Panc1 (cell line): Measurements from ENCODE around the gene ALDOA. TPM values are rescaled to one million over a fixed set of nuclear protein-coding genes. Genes with fewer than 3 reads are reported as not detected.
A peak's percentile ranks its signal among the peaks of the same experiment; 100 is the strongest.

Source experiments
- ATAC-seq: fragments of 200-7000 bp; cut with Tn5 transposase; 2 replicates; pipeline ENCODE4 v1.9.1; 2020; ENCODE audit warnings: mild to moderate bottlenecking, moderate library complexity
- BruUV-seq: library from RNA; stranded (reverse); fragments of 400-500 nt; replicated peaks from 2 replicates; lab custom pipeline; 2021; lab: Mats Ljungman, UMichigan
- CTCF ChIA-PET: fragments of 300-600 bp; sonication (Branson Sonifier 250); formaldehyde crosslinking; loops from one replicate; lab custom pipeline; 2022; ENCODE audit warnings: antibody characterized with exemption; lab: Charles Lee
- POLR2A ChIA-PET: fragments of 300-600 bp; sonication (Branson Sonifier 250); formaldehyde crosslinking; loops from one replicate; lab custom pipeline; 2022; ENCODE audit warnings: antibody characterized with exemption; lab: Charles Lee
- DNase-seq: peaks from one replicate; pipeline ENCODE4 v3.0.0-alpha.2; 2010; ENCODE audit warnings: low read depth, low spot score
- H3K27ac ChIP-seq: 2 replicates; pipeline ENCODE4 v1.5.1; 2011; ENCODE audit warnings: mild to moderate bottlenecking, low read length, inconsistent platforms
- H3K27me3 ChIP-seq: fragments of 200-500 bp; sonication (Bioruptor generic); 2 replicates; pipeline ENCODE4 v1.6.0; 2014; ENCODE audit warnings: low read length, inconsistent platforms; ENCODE audit not compliant: control insufficient read depth, insufficient read depth
- H3K36me3 ChIP-seq: fragments of 200-500 bp; sonication (Bioruptor generic); 2 replicates; pipeline ENCODE4 v1.5.1; 2014; ENCODE audit warnings: inconsistent platforms, mild to moderate bottlenecking, low read length, moderate library complexity; ENCODE audit not compliant: control insufficient read depth, insufficient read depth
- H3K4me1 ChIP-seq: 2 replicates; pipeline ENCODE4 v1.5.1; 2011; ENCODE audit warnings: inconsistent platforms, mild to moderate bottlenecking, low read length, moderate library complexity; ENCODE audit not compliant: control insufficient read depth, insufficient read depth
- H3K4me3 ChIP-seq, 2 experiments: 2 replicates each; pipeline ENCODE4 v1.5.1; 2011 to 2012; ENCODE audit warnings: low read depth in 2 of 2, low read length in 2 of 2, mild to moderate bottlenecking in 2 of 2, inconsistent platforms in 1 of 2, moderate library complexity in 1 of 2
- H3K9me3 ChIP-seq: fragments of 200-500 bp; sonication (Bioruptor generic); 2 replicates; pipeline ENCODE4 v1.5.1; 2014; ENCODE audit warnings: low read depth, mild to moderate bottlenecking, inconsistent platforms, low read length, moderate library complexity; ENCODE audit not compliant: control insufficient read depth, insufficient read depth
- CTCF ChIP-seq: fragments of 450-650 bp; IDR thresholded peaks from 2 replicates; pipeline ENCODE4 v1.5.1; 2017; ENCODE audit warnings: mild to moderate bottlenecking
- POLR2AphosphoS5 ChIP-seq: IDR thresholded peaks from 2 replicates; pipeline ENCODE4 v1.6.1; 2012; ENCODE audit warnings: mild to moderate bottlenecking, low read depth, low read length, moderate library complexity
- SIN3A ChIP-seq: IDR thresholded peaks from 2 replicates; pipeline ENCODE4 v1.6.1; 2012; ENCODE audit warnings: low read depth, mild to moderate bottlenecking, low read length, moderate library complexity, borderline replicate concordance; ENCODE audit not compliant: insufficient read depth
- TCF7L2 ChIP-seq: IDR thresholded peaks from 2 replicates; pipeline ENCODE4 v1.6.1; 2011; ENCODE audit warnings: mild to moderate bottlenecking, low read depth, low read length, inconsistent platforms
- in situ Hi-C: cut with HindIII; loops from 2 replicates; pipeline ENCODE4 v1.10.0; 2016; ENCODE audit warnings: low sequenced_read_pairs, low pct_unique_long_range_greater_than_20kb
- intact Hi-C: fragments of 100-400 bp; cut with micrococcal nuclease; formaldehyde crosslinking; loops from one replicate; pipeline ENCODE4 v1.10.0; 2022; ENCODE audit not compliant: unreplicated experiment
- total RNA-seq: library from RNA; stranded (reverse); gene quantifications from one replicate; pipeline ENCODE4 v1.2.1, GENCODE V29; 2021; ENCODE audit not compliant: unreplicated experiment
- TF ChIP-seq, protein P1 (sequence below), 2 experiments: IDR thresholded peaks; 2 replicates each; pipeline ENCODE4 v1.6.1; 2011 to 2012; ENCODE audit warnings: low read depth in 2 of 2, control low read depth in 1 of 2, low read length in 1 of 2, mild to moderate bottlenecking in 1 of 2, moderate library complexity in 1 of 2; ENCODE audit not compliant: insufficient read depth in 1 of 2

ALDOA gene
- total RNA-seq, 1 experiment from 2014 or later, result 2,516 TPM

DNA sequence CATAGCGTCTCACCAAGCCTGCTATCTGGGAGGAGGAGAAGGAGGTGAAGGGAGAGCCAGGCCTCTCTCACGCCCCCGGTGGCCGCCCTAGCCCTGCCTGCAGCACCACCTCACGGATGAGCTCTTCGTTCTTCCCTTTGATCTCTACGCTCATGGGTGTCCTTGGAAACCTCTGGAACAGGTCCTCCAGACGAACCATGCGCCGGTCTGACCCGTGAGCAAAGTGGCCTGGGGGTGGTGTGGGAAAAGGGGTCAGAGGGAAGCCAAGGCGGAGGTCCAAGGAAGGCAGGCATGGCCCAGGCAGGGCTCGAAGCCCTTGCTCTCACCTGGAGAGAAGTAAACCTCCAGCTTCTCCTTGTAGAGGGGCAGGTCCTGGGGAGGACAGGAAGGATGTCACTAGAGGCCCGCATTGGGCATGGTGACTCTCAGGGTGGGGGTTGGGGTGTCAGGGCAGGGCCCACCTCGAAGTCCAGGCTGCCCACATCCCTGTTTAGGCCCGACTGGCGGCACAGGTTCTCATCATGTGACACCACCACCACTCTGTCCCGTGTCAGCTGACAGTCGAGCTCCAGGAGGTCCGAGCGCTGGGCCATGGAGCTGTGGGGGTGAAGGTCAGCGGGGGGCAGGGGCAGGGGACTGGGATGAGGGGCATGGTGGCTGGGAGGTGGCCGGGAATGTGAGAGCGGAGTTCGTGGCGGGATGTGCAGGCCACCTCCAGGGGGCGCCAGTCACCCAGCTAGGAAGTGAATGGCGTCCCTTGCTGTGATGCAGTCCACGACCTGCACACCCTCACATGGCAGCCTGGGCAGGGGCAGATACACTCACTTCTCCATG lies 46.9 kb downstream of the ALDOA start:
- Histone ChIP-seq H3K27ac (no peak overlapping the region), H3K9me3 (no peaks in the 10 kb centered on the region), H3K27me3 (no peaks in the 10 kb centered on the region), H3K36me3 (no peaks in the 10 kb centered on the region), H3K4me1 (no peaks in the 10 kb centered on the region), H3K4me3 (no peak overlapping the region)
- DNase-seq (no peak), ATAC-seq (peak; percentile 88)
- intact Hi-C loops (no loop called here), in situ Hi-C loops (no loop called here)
- TF ChIP-seq POLR2AphosphoS5 (no peak), CTCF (peak; percentile 96)
- POLR2A ChIA-PET, result no interaction called here
- no TSS peak for BruUV-seq
- CTCF ChIA-PET, result interaction anchor here (0.6 to 1.6 kb wide), 8 partner anchors 10 to 267 kb away, joined by 3 to 11 read pairs (median 4); partner anchors contain the start of gene TBX6

GRCh38 chr16:30113031-30113710 lies 47.6 kb downstream of the ALDOA start, which contains the start of gene GDPD3:
Gene GDPD3 (minus strand): TSS chr16:30113537. CDS start chr16:30113478, 59 bp downstream.
- no peak for DNase-seq

More at GRCh38 chr16:30113031-30113710, 47.6 kb downstream of the ALDOA start, which contains the start of gene GDPD3:
- no peak within 1 kb of the TSS for H3K4me3 ChIP-seq
- intact Hi-C loops, result no loop called here
- BruUV-seq, result no TSS peak
- no peak within 1 kb of the TSS for H3K27ac ChIP-seq
- H3K9me3 ChIP-seq, result no peaks in the 10 kb centered on the region
- no peaks in the 10 kb centered on the region for H3K4me1 ChIP-seq
- ChIA-PET CTCF (interaction anchor here (0.6 to 1.6 kb wide), 3 partner anchors 21 to 266 kb away, joined by 5 to 11 read pairs (median 5); partner anchors contain the start of gene TBX6), POLR2A (no interaction called here)
- H3K36me3 ChIP-seq, result no peaks in the 10 kb centered on the region
- peak; percentile 56 for ATAC-seq
- no peak for TF ChIP-seq TCF7L2
- TF ChIP-seq, protein P1, sequence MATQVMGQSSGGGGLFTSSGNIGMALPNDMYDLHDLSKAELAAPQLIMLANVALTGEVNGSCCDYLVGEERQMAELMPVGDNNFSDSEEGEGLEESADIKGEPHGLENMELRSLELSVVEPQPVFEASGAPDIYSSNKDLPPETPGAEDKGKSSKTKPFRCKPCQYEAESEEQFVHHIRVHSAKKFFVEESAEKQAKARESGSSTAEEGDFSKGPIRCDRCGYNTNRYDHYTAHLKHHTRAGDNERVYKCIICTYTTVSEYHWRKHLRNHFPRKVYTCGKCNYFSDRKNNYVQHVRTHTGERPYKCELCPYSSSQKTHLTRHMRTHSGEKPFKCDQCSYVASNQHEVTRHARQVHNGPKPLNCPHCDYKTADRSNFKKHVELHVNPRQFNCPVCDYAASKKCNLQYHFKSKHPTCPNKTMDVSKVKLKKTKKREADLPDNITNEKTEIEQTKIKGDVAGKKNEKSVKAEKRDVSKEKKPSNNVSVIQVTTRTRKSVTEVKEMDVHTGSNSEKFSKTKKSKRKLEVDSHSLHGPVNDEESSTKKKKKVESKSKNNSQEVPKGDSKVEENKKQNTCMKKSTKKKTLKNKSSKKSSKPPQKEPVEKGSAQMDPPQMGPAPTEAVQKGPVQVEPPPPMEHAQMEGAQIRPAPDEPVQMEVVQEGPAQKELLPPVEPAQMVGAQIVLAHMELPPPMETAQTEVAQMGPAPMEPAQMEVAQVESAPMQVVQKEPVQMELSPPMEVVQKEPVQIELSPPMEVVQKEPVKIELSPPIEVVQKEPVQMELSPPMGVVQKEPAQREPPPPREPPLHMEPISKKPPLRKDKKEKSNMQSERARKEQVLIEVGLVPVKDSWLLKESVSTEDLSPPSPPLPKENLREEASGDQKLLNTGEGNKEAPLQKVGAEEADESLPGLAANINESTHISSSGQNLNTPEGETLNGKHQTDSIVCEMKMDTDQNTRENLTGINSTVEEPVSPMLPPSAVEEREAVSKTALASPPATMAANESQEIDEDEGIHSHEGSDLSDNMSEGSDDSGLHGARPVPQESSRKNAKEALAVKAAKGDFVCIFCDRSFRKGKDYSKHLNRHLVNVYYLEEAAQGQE (IDR thresholded peaks at IDR 0.05; ENCODE audit: insufficient read depth in 1 of 2, low read depth in 2 of 2, low read length in 1 of 2), result no peak
- TF ChIP-seq CTCF, result no peak
- TF ChIP-seq SIN3A, result no peak
- no peak for TF ChIP-seq POLR2AphosphoS5
- H3K27me3 ChIP-seq, result no peaks in the 10 kb centered on the region
- in situ Hi-C loops, result no loop called here
